COR-L47 (cell line): ENCODE measurements around the gene FZR1.
"Not testable (repeated sequence)": the region's sequence is repeated elsewhere in the genome, so short reads cannot be mapped to it uniquely, and the experiment has no call there.

Experiments used
- DNase-seq: peaks from one replicate; lab custom pipeline; 2025; lab: John Stamatoyannopoulos, UW

Gene FZR1

DNA sequence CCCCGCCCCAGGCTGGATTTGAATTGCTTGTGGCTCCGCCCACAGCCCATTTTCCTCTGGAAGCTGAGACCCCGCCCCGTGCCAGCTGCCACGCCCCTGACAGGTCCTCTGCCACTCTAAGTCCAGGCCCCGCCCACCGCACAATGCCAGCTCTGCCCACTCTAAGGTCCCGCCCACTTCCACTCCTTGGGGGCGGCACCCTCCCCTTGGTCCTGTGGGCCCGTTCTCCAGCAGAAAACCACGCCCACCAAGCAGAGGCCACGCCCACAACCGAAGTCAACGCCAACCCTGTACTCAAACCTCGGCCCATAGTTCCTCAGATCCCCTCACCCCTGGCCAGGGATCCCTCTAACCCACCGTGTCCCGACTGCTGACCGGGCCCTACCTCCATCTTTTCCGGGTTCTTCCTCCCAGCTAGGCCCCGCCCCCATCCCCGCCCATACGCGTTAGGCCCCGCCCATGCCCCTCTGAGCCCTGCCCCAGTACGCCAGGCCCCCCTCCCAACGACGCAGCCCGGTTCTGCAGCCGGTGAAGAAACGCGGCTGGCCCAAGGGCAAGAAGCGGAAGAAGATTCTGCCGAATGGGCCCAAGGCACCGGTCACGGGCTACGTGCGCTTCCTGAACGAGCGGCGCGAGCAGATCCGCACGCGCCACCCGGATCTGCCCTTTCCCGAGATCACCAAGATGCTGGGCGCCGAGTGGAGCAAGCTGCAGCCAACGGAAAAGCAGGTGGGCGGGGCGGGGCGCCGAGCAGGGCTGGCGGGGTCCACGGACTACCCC is 67.9 kb downstream of the FZR1 start:
- DNase-seq = peak; percentile 81

DNA sequence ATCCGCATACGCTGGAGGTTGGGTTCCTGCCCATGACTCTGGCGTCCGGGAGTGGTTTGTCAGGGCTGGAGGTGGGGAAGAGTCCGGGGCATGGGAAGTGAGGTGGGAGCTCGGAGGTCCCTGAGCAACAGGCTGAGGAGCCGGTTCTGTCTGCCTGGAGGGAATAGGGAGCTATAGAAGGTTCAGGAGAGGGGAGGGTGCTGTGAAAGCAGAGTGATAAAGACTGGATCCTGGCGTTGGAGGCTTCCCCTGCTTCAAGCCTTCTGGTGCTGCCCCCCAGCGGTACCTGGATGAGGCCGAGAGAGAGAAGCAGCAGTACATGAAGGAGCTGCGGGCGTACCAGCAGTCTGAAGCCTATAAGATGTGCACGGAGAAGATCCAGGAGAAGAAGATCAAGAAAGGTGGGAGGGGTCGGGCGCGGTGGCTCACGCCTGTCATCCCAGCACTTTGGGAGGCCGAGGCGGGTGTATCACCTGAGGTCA is 69.2 kb downstream of the FZR1 start:
- DNase-seq = peak; percentile 10

DNA sequence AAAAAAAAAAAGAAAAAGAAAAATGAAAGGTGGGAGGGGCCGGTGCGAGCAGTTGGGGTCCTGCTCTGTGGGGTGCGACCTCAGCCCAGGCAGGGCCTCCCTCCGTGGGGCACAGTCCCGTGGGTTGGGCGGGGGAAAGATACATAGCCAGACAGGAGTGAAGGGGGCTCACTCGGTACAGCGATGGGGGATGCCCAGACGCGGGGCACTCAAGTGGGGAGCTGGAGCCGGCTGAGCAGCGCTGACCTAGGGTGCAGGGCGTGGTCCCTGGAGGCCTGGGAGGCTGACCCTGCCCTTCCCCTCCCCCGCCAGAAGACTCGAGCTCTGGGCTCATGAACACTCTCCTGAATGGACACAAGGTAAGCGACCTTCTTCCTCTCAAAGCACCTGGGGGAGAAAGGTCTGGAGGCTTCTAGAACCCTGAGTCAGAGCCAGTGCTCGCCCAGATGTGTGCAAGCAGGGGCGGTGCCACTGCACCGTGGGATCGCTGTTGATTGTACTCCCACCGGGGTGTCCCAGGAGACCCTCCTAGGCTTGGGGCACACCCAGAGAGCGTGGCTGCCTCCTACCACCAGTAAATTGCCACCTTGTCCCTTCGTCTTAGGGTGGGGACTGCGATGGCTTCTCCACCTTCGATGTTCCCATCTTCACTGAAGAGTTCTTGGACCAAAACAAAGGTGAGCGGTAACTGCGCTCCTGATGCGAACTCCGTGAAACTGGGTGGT is 70.0 kb downstream of the FZR1 start:
- DNase-seq = no peak

DNA sequence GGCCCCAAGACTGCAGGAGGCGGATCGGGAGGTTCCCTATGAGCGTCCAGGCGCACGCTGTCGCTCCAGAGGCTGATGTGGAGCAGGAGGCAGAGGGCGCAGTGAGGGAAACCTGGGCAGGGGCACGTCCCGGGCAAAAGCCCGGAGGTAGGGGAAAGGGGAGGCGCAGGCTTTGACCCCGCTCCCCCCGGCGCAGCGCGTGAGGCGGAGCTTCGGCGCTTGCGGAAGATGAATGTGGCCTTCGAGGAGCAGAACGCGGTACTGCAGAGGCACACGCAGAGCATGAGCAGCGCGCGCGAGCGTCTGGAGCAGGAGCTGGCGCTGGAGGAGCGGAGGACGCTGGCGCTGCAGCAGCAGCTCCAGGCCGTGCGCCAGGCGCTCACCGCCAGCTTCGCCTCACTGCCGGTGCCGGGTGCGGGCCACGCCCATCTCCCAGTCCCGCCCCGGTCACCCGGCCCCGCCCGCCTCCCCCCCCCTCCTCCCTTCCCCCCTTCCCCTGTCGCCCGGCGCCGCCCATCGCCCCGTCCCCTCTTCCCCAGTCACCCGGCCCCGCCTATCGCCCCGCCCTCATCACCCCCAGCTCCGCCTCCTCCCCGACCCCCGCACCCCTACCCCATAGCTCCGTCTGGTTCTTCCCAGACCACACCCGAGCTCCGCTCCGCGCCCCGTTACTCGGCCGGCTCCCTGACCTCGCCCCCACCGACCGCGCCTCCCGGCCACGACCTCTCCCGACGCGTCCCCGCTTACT is 70.8 kb downstream of the FZR1 start:
- no peak for DNase-seq

DNA sequence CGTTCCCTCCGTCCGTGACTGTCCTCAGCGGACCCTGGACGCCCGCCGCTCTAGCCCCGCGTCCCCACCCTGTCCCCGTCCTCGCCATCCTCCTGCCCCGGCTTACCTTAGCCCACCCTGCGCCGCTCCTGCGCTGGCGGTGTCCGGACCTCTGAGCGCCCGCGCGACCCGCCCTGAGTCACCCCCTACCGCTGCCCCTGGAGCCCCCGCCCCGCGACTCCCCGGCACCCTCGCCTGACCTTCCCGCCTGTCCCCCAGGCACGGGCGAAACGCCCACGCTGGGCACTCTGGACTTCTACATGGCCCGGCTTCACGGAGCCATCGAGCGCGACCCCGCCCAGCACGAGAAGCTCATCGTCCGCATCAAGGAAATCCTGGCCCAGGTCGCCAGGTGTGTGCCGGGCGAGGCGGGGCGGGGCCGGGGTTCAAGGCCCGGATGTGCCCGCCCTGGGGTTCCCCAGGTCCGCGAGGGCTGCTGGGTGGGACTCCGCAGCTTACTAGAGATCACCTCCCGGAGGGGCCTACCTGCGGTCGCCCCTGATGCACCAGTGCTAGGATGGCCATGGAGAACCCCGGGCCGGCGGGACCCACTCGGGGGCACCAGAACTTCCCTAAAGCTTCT is 71.7 kb downstream of the FZR1 start:
- DNase-seq = no peak

DNA sequence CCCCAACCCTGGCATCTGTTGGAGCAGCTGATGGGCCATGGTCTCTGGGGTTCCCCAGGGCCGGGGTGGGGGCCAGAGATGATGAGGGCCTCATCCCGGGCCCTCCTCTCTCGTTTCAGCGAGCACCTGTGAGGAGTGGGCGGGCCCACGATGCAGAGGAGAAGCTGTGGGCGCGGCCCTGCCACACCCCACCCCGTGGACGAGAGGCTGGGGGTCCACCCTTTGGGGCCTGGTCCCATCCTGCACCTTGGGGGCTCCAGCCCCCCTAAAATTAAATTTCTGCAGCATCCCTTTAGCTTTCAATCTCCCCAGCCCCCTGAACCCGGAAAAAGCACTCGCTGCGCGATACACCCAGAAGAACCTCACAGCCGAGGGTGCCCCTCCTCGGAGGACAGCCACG is 72.3 kb downstream of the FZR1 start:
- DNase-seq = no peak

DNA sequence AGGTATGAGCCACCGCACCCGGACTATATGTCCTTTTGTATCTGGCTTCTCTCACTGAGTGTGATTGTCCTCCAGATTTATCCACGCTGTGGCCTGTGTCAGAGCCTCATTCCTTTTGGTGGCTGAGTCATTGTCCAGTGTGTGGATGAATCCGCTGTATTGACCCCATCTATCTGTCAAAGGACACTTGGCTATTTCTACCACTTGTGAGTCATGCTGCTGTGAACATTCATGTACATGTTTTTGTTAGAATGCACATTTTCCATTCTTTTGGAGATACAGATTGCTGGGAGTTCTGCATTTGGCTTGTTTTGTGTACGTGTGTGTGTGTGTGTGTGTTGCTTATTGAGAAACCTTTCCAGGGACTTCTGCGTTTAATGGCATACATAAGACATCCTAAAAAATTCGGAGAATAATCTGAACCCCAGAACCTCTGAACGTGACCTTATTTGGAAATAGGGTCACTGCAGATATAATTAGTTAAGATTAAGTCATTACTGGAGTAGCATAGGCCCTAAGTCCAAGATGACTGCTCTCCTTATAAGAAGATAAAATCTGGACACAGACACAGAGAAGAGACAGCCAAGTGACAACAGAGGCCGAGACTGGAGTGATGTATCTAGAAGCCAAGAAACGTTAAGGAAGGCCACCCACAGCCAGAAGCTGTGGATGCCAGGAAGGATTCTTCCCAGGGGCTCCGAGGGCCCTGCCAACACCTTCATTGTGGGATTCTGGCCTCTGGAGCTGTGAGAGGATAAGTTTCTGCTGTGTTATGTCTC is 74.2 kb downstream of the FZR1 start:
- DNase-seq = no peak

DNA sequence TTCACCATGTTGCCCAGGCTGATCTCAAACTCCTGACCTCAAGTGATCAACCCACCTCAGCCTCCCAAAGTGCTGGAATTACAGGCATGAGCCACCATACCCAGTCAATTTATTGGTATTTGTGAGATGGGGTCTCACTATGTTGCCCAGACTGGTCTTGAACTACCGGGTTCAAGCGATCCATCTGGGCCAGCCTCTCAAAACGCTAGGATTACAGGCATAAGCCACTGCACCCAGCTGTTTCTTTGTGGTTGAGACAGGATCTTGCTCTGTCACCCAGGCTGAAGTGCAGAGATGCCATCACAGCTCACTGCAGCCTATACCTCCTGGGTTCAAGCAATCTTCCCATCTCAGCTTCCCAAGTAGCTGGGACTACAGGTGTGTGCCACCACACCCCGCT is 75.7 kb downstream of the FZR1 start:
- DNase-seq = not testable (repeated sequence)

DNA sequence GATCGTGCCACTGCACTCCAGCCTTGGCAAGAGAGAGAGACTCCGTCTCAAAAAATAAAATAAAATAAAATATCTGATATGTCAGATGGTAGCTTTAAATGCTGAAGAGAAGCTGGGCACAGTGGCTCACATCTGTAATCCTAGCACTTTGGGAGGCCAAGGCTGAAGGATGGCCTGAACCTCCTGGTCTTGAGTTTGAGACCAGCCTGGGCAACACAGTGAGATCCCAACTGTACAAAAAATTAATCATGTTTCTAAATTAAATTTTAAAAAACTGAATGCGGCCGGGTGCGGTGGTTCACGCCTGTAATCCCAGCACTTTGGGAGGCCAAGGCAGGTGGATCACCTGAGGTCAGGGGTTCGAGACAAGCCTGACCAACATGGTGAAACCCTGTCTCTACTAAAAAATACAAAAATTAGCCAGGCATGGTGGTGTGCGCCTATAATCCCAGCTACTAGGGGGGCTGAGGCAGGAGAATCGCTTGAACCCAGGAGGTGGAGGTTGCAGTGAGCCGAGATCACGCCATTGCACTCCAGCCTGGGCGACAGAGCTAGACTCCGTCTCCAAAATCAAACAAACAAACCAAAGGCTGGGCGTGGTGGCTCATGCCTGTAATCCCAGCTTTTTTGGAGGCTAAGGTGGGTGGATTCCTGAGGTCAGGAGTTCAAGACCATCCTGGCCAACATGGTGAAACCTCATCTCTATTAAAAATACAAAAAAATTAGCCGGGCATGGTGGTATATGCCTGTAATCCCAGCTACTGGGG is 78.1 kb downstream of the FZR1 start:
- not testable (repeated sequence) for DNase-seq

DNA sequence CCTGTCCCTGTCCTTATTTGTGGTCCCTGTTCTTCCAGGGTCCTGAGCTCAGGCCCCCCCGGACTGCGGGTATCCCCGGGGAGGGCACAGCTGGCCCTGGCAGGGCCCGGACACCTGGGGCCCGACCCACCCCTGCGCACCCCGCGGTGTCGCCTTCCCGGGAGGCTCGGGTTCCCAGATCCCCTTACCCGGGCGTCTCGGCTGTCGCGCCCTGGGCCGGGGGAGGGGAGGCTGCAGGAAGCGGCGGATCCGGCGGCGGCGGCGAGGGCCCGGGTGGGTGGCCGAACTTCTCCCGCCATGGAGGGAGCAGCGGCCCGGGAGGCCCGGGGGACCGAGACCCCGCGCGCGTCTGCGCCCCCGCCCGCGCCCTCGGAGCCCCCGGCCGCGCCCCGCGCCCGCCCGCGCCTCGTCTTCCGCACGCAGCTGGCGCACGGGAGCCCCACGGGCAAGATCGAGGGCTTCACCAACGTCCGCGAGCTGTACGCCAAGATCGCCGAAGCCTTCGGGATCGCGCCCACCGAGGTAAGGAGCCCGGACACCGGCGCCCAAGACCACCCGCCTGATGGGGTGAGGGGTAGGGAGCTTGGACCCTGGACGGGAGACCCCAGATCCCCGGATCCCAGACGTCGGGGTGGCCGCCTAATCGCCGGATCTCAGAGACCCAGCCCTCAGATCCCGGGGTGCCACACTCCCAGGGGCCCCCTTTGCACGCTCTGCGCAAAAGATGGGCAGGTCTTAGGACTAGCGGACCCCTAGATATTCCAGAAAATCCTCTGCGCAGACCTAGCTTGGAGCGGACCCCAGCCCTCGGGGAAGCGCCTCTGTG is 79.4 kb downstream of the FZR1 start, which contains the start of gene GIPC3:
TSS of gene GIPC3 (plus strand) at position 178 of the 826 bp plus-strand sequence. CDS start at position 298, 120 bp downstream.
- DNase-seq = no peak

DNA sequence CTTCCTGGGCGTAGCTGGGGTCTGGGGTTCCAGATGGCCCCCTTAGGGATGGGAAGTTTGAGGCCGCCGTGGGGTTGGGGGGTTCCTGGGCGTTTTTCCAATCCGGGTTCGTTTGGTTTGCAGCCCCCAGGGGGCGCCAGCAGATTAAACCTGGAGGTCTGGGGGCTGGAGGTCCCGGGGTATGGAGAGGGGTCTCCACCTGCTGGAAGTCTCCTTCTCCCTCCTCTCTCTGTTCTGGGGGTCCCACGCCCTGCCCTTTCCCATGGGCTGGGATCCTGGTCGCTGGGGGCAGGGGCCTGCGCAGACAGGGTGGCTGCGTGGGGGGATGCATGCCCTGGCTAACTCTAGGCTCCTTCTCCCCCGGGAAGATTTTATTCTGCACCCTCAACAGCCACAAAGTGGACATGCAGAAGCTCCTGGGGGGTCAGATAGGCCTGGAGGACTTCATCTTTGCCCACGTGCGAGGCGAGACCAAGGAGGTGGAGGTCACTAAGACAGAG is 80.1 kb downstream of the FZR1 start:
- peak; percentile 34 for DNase-seq

DNA sequence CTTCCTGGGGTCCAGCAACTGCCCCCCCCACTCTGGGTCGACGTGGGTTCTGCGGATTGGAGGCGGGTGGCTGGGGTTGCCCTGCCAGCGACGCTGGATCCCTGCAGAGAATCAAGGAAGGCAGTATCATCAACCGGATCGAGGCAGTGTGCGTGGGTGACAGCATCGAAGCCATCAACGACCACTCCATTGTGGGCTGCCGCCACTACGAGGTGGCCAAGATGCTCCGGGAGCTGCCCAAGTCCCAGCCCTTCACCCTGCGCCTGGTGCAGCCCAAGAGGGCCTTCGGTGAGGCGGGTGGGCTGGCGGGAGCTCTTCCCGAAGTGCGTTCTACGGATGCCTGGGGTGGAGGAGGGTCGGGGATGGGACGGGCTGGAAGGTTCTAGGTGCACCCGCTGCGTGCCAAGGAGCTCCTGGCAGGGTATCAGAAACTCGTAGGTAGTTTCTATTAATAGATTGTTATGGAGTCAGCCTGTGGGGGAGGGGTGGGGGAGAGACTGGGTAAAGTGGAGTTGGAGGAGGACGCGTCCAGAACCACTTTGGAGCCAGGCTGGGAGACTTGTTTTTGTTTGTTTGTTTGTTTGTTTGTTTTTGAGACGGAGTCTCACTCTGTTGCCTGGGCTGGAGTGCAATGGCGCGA is 80.7 kb downstream of the FZR1 start:
- peak; percentile 8 for DNase-seq
